WERI-Rb-1 (cell line): ENCODE data around the gene NLRX1.
A peak's percentile ranks its signal among the peaks of the same experiment; 100 is the strongest.
"Not testable (repeated sequence)": the region's sequence is repeated elsewhere in the genome, so short reads cannot be mapped to it uniquely, and the experiment has no call there.

Source experiments
- DNase-seq: peaks from one replicate; pipeline ENCODE4 v3.0.0-alpha.2; 2020
- H3K27ac ChIP-seq: fragments of 250-450 bp; sonication (Bioruptor Pico); 2 replicates; pipeline ENCODE4 v1.5.1; 2020; ENCODE audit warnings: mild to moderate bottlenecking, moderate library complexity
- H3K27me3 ChIP-seq: fragments of 250-450 bp; sonication (Bioruptor Pico); 2 replicates; pipeline ENCODE4 v1.5.1; 2021; ENCODE audit warnings: mild to moderate bottlenecking, low read depth, moderate library complexity; ENCODE audit not compliant: insufficient read depth, severe bottlenecking
- H3K36me3 ChIP-seq: fragments of 250-450 bp; sonication (Bioruptor Pico); 2 replicates; pipeline ENCODE4 v1.5.1; 2020; ENCODE audit warnings: mild to moderate bottlenecking, moderate library complexity
- H3K4me3 ChIP-seq: 2 replicates; pipeline ENCODE4 v1.5.1; 2011; ENCODE audit warnings: low read depth, mild to moderate bottlenecking, control low read depth, low read length
- H3K9me3 ChIP-seq: fragments of 250-450 bp; sonication (Bioruptor Pico); 2 replicates; pipeline ENCODE4 v1.5.1; 2021; ENCODE audit warnings: mild to moderate bottlenecking, moderate library complexity; ENCODE audit not compliant: severe bottlenecking
- CTCF ChIP-seq: IDR thresholded peaks from 2 replicates; pipeline ENCODE4 v1.5.1; 2011; ENCODE audit warnings: low read depth, mild to moderate bottlenecking, control low read depth, inconsistent platforms, low read length

NLRX1 gene

GRCh38 chr11:119156496-119156895, 12.0 kb upstream of the NLRX1 start:
- no peak for TF ChIP-seq CTCF
- no peak overlapping the region for H3K4me3 ChIP-seq
- H3K9me3 ChIP-seq: no peaks in the 10 kb centered on the region
- peak overlapping the region; percentile 29 for H3K27ac ChIP-seq
- no peaks in the 10 kb centered on the region for H3K27me3 ChIP-seq
- H3K36me3 ChIP-seq: peaks cover 26% of the 10 kb centered on the region
- no peak for DNase-seq

DNA sequence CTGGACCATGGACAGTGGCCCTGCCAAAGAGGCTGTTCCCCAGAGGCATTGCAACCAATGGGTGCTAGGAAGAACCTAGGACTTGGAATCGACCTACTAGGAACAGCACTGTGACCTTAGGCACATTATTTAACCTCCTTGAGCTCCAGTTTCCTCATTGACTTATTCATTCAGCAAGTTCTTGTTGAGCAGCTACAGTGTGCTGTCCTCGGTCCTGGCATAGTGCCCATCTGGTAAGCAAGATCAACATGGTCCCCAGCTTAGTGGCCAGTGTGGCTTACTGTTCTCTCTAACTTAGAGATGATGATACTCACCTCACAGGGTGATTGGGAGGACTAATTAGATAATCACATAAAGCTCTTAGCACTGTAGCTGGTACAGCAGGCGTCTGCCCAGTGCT, 11.5 kb upstream of the NLRX1 start:
- Histone ChIP-seq H3K27ac (peak overlapping the region; percentile 29), H3K4me3 (no peak overlapping the region), H3K9me3 (no peaks in the 10 kb centered on the region), H3K27me3 (no peaks in the 10 kb centered on the region), H3K36me3 (peaks cover 21% of the 10 kb centered on the region)
- no peak for TF ChIP-seq CTCF
- peak; percentile 84 for DNase-seq

DNA sequence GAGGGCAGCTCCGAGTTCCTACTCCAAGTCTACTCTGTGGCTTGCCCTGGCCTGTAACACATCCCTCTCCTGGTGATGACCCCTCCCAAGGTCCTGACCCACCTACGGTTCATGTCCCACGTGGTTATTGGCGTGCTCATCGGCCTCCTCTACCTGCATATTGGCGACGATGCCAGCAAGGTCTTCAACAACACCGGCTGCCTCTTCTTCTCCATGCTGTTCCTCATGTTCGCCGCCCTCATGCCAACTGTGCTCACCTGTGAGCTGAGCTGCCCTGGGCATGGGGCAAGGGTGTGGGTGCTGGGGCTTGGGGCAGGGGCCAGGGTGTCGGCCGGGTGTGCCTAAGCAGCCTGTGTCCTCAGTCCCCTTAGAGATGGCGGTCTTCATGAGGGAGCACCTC, 10.1 kb upstream of the NLRX1 start:
- no peak for TF ChIP-seq CTCF
- Histone ChIP-seq H3K27ac (no peak overlapping the region), H3K9me3 (no peaks in the 10 kb centered on the region), H3K36me3 (peaks cover 20% of the 10 kb centered on the region), H3K27me3 (no peaks in the 10 kb centered on the region), H3K4me3 (no peak overlapping the region)
- DNase-seq: no peak

DNA sequence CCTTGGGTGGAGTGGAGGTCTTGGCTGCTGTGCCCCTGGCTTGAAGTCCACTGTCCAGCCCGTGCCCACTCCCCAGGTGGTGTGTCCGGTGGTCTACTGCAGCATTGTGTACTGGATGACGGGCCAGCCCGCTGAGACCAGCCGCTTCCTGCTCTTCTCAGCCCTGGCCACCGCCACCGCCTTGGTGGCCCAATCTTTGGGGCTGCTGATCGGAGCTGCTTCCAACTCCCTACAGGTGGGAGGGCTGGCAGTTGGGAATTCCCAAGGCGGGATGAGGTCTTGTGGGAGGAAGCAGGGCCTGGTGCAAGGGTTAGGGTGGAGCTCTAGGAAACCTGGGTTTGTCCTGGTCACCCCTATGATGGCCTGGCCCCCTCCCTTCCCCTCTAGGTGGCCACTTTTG, 8.4 kb upstream of the NLRX1 start:
- TF ChIP-seq CTCF: no peak
- DNase-seq: no peak
- H3K36me3 ChIP-seq: peaks cover 16% of the 10 kb centered on the region
- H3K27ac ChIP-seq: no peak overlapping the region
- no peaks in the 10 kb centered on the region for H3K9me3 ChIP-seq
- H3K27me3 ChIP-seq: no peaks in the 10 kb centered on the region
- H3K4me3 ChIP-seq: no peak overlapping the region

DNA sequence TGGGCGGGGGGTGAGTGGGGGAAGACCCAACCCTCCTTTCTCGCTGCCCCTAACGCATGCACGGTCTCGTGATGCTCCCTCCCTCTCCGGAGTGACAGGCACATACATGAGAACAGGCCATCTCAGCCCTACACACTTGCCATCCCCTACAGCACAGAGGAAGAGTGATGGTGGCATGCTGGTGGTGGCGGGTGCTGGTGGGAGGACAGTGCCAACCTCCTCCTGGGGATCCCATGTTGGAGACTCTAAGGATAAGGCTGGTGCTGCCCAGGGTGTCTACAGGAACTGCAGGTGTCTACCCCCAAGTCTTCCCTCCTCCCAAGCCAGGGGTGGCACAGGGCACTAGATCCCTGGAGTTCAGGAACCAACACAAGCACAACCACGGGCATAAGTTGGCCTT, 6.7 kb upstream of the NLRX1 start:
- Histone ChIP-seq H3K4me3 (no peak overlapping the region), H3K27me3 (no peaks in the 10 kb centered on the region), H3K9me3 (no peaks in the 10 kb centered on the region), H3K36me3 (peaks cover 10% of the 10 kb centered on the region), H3K27ac (no peak overlapping the region)
- TF ChIP-seq CTCF: no peak
- no peak for DNase-seq

- H3K36me3 ChIP-seq: no peaks in the 10 kb centered on the region; the same call in 1 of the 2 replicates
- no peak for TF ChIP-seq CTCF
- H3K9me3 ChIP-seq: no peaks in the 10 kb centered on the region
- H3K27ac ChIP-seq: no peak overlapping the region
- H3K4me3 ChIP-seq: no peak overlapping the region
- DNase-seq: no peak
- no peaks in the 10 kb centered on the region for H3K27me3 ChIP-seq
Observed at GRCh38 chr11:119166368-119167076, 2.0 kb upstream of the NLRX1 start.

GRCh38 chr11:119167077-119167458, 1.5 kb upstream of the NLRX1 start:
- not testable (repeated sequence) for DNase-seq, H3K36me3 ChIP-seq, H3K27me3 ChIP-seq, H3K4me3 ChIP-seq, H3K9me3 ChIP-seq, H3K27ac ChIP-seq
